Stimulated activated CD8-positive, alpha-beta memory T cell treated with anti-CD3 and anti-CD28 coated beads, Interleukin-2, amount 100 ng/mL, for 48 hours (primary cell): ENCODE measurements around the gene STEAP3.

Source experiments
- DNase-seq, 2 donors: peaks; one replicate each; pipeline ENCODE4 v3.0.0-alpha.2; 2020; ENCODE audit warnings: low read depth in 2 of 2

Gene STEAP3

GRCh38 chr2:119225105-119225865 is 1.7 kb downstream of the STEAP3 start:
- no peak for DNase-seq

- no peak for DNase-seq
These were observed 2.3 kb downstream of the STEAP3 start for GRCh38 chr2:119225926-119226325.

DNA sequence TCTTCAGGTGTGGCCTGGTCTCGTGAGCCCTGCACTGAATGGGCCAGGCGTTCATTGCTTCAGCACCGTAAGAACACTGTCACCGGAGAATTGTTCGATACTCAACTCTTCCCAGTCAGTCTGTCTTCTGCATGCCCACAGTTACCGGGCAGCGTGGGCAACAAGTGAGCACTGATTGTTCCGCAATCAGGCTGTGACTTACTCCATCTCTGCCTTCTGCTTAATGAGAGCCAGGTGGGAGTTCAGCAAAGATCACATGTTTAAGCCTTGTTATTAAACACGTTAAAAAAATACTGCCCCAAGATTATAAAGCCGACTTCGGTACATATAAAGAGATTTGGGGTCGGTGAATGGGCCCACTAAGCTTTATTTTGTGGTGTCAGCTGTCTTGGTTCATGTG is 3.7 kb downstream of the STEAP3 start:
- no peak for DNase-seq

GRCh38 chr2:119228136-119228535 is 4.5 kb downstream of the STEAP3 start:
- no peak for DNase-seq

DNA sequence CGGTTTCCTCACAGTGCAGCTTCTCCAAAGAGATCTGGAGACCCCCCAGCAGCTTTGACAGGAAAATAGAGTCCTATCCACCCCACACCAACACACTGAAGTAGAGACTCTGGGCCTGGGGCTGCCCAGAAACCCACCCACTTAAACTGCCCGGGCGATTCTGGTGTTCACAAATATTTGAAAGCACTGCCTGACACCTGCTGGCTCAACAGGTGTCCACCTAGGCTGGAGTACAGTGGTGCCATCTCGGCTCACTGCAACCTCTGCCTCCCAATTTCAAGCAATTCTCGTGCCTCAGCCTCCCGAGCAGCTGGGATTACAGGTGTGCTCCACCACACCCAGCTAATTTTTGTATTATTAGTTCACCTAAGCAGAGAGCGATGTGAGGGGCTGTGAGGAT is 5.3 kb downstream of the STEAP3 start:
- no peak for DNase-seq

DNA sequence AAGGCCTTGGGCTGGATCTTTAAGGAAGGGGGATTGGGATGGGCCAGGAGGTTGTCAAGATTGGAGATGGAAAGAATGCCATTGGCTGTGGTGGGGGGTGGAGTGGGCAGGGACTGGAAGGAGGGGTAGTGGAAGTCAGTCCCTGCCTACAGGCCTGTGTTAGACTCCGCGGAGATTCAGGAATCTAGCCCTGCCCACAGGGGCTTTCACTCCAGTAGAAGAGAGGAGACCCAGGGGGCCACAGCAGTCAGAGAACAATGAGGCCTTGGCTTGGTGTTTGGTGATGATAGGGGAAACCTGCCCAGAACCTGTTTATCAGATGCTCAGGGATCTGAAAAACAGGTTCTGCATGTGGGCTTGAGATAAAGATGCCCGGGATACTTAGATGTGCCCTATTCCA is 6.1 kb downstream of the STEAP3 start:
- DNase-seq: no peak

GRCh38 chr2:119230219-119231185 is 6.9 kb downstream of the STEAP3 start:
- DNase-seq: no peak

- DNase-seq: no peak
These were observed 8.5 kb downstream of the STEAP3 start for GRCh38 chr2:119231975-119232665.

- no peak for DNase-seq
These were observed 9.0 kb downstream of the STEAP3 start for GRCh38 chr2:119232666-119232993.

- no peak for DNase-seq
These were observed 9.8 kb downstream of the STEAP3 start for GRCh38 chr2:119233326-119234020.

DNA sequence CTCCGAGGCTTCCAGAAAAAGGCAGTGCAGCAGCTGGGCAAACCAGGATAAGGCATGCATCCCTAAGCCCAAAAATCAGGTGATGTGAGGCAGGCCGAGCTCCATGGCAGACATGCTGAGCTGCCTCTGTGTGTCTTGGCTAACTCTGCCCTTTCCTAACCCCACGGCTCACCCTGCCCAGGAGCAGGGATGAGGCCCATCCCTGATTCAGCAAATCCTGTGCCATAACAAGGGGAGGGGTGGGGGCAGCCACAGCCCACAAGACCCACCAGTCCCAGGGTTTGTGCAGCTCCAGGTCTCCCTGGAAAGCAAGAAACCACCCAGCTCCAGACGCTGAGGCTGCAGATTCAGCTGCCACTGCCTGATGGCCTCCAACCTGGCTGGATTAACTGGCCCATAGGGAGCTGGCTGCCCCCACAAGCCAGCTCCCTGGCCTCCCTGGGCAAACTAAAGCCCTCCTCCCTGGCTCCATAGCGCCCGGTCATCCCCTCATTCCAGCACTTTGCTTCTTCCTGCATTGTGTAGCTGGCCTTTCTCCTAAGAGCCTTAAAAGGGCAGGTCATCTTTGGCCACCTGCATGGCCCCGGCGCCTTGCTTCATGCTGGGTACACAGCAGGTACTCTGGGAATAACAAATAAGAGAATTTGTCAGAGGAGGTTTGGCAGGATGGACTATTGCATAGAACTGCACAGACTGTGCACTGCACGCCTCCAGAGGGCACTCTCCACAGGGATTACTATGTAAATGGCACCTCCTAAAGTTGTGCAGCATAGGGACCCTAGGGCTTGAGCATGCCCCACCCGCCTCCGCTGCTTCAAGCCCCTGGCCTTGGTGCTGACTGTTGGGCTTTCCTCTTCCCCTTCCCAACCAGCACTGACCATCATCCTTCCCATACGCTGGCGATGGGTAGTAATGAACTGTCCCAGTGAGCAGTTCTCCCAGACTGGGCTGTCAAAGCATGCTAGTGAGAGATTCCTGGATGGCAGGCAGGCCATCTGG is 10.7 kb downstream of the STEAP3 start:
- no peak for DNase-seq

GRCh38 chr2:119236796-119237195 is 13.2 kb downstream of the STEAP3 start:
- no peak for DNase-seq

- DNase-seq: no peak
These were observed 16.9 kb downstream of the STEAP3 start for GRCh38 chr2:119240311-119241204.

GRCh38 chr2:119241205-119241532 is 17.5 kb downstream of the STEAP3 start:
- no peak for DNase-seq

DNA sequence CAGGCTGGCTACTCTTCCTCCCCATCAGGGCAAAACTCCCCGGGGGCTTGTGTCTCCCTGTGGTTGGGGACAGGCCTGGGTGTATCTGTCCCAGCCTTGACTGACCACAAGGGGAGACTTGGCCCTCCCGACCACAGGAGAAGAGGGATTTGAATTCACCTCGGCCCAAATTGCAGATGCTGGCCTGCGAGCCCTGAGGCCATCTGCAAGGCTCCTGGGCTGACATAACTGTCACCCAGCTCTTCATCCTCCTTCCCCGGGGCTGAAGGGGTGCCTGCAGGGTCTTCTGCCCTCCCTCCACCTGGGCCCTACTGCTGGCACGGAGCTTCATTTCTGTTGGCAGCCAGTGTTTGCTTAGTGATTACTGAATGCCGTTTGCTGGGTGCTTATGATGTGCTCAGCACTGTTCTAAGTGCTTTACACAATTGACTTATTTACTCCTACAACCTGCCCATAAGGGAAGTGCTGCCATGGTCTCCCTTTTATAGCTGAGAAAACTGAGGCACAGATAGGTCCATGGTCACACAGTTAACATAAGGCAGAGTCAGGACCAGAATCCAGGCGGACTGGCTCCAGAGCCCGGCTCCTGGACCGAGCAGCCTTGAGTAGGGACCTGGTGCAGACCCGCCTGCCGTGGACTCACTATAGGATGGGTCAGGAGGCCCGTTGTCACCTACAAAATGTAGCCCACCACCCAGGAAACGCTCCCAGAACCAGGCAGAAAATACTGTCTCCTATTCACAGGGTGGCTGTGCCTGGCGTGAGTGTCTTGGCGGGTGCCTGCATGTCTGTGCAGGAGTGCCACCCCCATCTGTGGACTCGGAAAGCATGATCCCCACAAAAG is 18.9 kb downstream of the STEAP3 start:
- no peak for DNase-seq

GRCh38 chr2:119243621-119244020 is 20.0 kb downstream of the STEAP3 start:
- no peak for DNase-seq

DNA sequence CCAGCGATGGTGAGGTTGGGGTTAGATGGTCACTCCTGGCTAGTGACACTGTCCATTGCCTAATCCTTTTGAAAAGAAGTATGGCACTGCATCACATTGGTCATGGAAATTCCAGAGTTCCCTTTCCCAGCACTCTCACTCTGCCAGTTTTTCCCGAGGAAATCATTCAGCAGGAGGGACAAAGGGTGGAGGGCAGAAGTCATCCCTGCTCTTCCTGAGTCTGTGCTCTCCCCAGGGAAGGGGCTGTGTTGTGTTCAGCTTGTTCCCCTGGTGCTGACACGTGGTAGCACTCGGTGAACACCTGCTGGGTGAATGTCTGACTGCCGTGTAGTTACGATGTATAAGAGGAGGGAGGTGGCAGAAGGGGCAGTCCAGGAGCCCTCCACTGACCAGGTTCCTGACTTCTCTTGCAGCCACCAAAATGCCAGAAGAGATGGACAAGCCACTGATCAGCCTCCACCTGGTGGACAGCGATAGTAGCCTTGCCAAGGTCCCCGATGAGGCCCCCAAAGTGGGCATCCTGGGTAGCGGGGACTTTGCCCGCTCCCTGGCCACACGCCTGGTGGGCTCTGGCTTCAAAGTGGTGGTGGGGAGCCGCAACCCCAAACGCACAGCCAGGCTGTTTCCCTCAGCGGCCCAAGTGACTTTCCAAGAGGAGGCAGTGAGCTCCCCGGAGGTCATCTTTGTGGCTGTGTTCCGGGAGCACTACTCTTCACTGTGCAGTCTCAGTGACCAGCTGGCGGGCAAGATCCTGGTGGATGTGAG is 21.6 kb downstream of the STEAP3 start:
- DNase-seq: no peak

DNA sequence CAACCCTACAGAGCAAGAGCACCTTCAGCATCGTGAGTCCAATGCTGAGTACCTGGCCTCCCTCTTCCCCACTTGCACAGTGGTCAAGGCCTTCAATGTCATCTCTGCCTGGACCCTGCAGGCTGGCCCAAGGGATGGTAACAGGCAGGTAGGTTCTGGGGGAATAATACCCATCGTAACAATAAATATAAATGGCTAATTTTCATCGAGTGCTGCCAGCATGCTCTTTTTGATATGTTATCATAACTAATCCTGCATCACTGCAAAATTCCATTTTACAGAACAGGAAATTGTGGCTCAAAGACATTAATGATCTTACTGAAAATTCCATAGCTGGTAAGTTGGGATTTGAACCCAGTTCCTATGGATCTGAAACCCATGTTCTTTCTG is 22.2 kb downstream of the STEAP3 start:
- DNase-seq: no peak
